ENCODE measurements around the gene IFT52.

The IFT52 gene

GRCh38 chr20:43695571-43695970 lies 104.8 kb downstream of the IFT52 start:
- no peak for DNase-seq
